Activated T-helper 1 cell treated with anti-CD3 and anti-CD28 coated beads, Interleukin-2, amount 50 U/mL, for 16 hours (primary cell): ENCODE results near the gene NOTUM.

ENCODE experiments used
- DNase-seq, 2 donors: peaks; one replicate each; pipeline ENCODE4 v3.0.0-alpha.2; 2020; ENCODE audit warnings: low read depth in 1 of 2, low spot score in 1 of 2

NOTUM gene

DNA sequence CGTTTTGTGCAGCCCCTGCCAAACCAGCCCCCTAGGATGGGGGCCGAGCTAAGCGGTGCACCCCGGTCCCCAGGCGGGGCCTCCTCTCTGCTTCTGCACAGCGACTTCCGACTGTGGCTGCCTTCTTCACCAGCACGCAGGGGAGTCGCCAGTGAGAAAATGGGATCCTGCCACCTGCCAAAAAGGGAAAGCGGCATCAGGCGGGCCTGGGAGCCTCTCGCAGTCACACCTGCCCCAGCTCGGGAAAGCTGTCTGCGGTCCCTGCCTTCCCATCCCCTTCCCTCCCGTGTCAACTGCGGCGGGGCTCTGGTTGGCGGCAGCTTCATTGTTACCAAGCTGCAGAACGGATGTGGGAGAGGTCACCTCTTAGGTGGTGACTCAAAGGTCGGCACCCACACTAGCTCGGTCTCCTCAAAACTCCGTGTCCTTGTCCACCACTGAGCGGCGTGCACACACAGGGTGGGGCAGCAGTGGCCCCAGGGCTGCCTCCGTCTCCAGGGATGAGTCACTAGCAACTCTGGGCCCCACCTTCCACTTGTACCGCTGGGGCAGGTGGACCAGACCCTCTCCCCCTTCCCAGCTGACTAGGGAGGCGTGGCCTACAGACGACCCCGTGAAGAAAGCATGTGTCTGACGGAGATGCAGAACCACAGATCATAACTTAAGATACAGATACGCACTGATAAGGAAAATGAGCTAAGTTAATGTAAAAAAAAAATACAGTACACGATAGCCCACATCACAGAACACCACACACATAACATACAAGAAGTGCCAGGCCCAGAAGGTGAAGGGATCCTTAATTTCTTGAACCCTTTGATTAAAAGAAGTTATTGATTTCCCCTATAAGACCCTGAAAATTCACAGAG, 48.3 kb downstream of the NOTUM start:
- no peak for DNase-seq

DNA sequence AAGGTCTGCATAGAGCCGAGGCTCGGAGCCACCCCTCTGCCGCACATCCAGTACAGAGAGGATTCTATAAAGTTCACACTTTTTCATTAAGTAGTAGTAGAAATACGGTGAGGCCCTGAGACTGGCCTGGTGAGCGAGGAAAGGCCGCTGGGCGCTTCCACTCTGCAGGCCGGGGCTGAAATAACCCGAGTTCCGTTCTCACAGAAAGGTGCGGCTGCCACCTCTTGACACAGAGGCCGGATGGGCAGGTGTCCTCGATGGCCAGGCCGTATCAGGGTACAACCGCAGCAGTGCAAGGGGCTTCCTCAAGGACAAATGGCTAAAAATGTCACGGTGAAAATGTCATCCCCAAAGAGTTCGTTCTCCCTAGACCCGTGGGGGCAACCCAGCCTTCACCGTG, 49.0 kb downstream of the NOTUM start:
- no peak for DNase-seq

DNA sequence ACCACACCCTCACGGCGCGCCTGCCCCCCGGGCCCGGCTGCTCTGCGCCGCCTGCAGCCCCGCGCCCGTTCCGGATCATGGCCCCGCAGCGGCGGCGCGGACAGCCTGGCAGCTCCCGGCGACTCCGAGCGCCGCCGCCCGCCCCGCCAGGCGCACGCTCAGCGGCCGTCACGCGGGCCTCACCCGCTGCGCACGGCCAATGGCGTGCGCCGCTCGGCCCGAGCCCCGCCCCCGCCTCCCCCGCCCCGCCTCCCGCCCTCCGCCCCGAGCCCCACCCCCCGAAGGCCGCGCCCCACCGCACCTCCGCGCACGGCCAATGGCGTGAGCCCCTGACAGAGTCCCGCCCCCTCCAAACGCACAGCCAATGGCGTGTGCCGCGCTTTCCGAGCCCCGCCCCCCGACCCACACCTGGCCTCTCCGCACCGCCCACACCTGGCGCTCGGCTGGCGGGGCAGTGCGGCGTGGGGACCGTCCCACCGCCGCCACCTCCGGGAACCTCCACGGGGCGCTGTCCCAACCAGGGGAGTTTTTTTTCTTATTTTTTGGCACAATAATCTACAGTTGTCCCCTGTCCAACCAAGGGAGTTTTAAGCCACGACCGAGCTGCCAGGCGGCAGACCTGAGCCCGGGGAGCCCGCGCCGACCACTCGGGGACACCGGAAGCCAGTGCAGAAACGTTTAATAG, 49.6 kb downstream of the NOTUM start, which contains the start of gene PCYT2:
PCYT2 (minus strand) TSS at position 123 of the 685 bp plus-strand sequence; CDS start at position 79, 44 bp downstream.
- DNase-seq, result peak; percentile 85 to 92

DNA sequence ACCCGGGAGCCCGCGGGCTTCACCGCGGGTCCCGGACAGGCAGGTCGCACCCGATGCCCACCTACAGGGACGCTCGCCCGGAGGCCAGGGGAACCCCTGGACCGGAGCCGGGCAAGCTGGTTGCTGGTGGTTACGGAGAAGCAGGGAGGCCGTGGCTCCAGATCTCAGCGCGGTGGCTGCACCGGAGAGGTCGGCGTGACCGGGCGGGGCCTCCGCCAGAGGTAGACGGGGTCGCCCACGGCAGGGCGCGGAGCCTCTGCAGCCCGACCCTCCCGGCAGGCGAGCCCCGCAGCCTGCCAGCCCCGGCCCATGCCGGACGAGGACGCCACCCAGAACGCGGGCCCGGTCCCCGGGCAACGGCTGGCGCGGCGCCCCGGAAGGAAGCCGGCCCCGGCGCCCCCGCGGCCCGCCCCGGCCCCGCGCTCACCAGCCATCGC, 50.1 kb downstream of the NOTUM start:
- no peak for DNase-seq

GRCh38 chr17:81909966-81910839, 50.8 kb downstream of the NOTUM start:
- DNase-seq, result no peak

GRCh38 chr17:81909231-81909630, 51.8 kb downstream of the NOTUM start:
- DNase-seq, result no peak

- DNase-seq, result no peak
Measured at GRCh38 chr17:81908793-81909192, 52.2 kb downstream of the NOTUM start.

GRCh38 chr17:81907219-81908145, 53.5 kb downstream of the NOTUM start:
- DNase-seq, result no peak

DNA sequence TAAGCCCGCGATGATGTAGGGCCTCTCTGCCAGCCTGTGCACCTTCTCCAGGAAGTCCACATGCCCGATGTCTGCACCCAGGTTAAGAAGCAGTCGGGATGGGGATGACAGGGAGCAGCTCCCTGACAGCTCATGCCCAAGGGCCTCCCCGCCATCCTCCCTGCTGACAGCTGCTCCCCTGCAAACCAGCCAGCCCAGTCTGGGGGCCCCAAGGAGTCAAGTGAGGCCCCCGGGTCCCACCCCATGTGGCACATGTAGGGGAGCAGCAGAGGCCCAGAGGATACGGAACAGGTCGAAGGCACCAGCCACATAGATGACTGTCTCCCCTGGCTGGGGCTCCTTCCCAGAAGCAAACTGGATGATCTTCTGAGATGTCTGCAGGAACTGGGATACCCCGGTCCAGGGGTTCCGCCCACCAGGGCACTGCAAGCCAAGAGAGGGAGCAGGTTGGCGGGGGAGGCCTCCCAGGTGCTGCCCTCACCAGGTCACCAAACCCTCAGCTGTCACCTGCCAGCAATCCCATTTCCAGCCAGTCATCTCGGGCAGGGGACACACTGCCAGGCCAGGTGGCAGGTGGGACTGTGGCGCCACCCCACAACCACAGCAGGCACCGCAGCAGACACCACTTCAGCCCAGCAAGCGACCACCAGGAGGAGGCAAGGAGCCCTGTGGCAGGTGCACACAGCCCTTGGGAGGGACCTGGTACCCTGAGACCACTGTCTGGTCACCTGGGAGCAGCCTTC, 54.3 kb downstream of the NOTUM start:
- DNase-seq, result no peak

DNA sequence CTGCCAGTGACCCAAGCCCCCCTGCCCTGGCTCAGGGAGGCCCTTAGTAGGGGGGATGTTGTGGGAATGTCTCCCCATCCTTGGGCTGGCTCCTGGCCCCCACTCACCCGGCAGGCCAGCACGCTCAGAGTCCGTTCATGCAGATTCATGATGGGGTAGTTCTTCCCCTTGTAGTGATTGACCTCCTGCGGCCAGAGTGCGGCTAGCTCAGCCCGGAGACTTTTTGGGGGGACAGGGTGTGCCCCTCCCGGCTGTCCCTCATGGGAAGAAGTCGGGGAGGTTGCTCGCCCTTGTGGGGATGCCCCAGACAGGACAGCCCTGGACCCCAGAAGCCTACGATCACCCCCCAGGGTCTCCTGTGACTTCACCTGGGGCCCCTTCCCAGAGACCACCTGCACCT, 55.0 kb downstream of the NOTUM start:
- DNase-seq, result no peak

DNA sequence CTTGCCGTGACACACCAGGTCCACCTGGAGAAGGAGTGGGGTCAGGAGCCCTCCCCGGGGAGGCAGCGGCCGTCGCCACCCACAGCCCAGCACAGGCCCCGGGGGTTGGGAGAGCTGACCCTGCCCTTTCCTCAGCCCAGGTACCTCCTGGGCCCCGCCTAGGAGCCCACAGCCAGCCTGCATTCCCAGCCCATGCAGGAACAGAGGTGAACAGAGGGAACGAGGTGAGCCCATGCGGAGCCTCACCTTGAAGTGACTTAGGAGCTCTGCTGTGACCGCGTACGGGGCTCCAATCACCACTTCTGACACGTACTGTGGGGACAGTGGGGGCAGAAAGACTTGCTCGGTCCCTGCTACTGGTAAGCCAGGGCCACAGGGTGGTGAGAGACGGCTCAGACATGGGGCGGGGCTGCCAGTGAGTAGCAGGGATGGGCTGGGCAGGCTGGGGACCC, 55.5 kb downstream of the NOTUM start:
- no peak for DNase-seq

DNA sequence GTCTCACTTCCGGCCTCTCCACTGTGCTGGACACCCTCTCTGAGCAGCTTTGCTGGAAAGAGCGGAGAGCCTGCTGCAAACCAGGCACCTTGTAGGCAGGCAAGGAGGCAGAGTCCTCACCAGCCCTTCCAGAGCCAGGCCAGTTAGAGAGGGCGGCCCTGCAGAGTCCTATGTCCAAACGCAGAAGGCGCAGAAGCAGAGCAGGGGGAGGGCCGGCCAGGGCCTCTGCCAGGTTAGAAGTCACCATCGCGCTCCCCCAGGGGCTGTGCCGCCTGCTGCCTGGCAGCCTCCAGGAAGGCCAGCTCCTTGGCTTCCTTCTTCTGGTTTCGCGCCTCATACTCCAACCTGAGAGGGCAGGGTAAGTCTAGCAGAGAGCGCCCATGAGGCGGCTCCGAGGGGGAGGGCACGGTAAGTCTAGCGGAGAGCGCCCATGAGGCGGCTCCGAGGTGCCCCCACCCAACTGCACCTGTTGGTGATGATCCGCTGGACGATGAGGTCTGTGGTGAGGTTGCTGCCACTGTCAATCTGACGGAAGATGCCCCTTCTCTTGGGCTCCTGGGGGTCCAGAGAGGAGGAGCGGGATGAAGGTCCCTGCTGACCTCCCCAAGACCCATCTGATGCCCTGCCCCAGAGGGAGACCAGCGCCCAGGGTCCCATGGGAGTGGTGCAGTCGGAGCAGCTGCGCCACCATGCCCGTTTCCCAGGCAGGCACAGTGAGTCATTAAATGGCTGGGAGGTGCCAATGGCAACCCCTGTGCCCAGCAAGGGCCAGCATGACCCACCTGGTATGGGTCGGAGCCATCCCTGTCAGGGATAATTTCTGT, 56.2 kb downstream of the NOTUM start:
- DNase-seq, result no peak

DNA sequence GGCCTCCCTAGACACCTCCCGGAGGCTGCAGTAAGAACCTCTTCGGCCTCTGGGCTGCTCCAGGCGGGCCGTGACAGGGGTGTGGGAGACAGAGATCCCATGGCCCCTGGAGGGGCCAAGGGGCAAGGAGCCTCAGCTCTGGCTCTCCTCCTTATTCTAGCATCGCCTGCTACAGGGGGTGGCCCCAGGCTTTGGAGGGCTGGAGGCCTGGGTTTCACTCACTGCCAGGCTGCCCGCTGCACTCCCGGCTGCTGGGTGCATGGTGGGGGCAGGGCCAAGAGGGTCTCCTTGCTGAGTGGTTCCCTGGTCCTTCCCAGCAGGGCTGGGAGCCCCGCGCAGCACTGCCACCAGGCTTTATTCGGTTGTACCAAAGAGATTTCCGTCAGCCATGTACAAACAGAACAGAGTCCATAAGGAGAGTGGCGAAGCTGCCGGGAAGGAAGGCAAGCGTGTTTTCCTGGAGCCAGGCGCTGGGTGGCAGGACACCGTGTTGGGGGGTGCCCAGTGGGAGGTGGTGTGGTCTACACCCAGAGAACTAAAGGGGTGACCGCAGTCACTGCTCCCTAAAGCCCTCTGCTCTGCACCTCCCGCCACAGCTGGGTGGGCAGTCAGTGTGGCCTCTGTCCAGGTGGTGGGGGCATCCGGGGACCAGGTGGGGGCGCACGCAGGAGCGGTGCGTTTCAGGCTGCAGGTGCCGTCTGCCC, 56.9 kb downstream of the NOTUM start:
- DNase-seq, result no peak

DNA sequence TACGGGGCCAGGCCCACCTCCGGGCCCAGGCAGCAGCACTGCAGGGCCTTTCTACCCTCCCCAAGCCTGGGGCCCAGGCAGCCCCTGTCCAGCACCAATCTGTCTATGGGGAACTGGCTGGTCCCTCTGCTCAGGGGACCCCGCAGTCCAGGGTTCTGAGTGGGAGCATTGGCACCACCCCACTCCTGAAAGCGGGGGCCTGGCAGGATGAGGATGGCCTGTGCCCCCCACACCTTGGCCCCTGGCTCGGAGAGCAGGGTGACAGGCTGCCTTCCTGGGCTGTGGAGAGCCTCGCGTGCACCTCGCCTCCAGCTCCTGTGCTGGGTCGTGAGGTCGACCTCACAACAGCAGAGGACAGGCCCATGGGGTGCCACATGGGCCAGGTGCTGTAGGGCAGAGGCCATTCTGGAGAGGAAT, 57.6 kb downstream of the NOTUM start:
- no peak for DNase-seq

DNA sequence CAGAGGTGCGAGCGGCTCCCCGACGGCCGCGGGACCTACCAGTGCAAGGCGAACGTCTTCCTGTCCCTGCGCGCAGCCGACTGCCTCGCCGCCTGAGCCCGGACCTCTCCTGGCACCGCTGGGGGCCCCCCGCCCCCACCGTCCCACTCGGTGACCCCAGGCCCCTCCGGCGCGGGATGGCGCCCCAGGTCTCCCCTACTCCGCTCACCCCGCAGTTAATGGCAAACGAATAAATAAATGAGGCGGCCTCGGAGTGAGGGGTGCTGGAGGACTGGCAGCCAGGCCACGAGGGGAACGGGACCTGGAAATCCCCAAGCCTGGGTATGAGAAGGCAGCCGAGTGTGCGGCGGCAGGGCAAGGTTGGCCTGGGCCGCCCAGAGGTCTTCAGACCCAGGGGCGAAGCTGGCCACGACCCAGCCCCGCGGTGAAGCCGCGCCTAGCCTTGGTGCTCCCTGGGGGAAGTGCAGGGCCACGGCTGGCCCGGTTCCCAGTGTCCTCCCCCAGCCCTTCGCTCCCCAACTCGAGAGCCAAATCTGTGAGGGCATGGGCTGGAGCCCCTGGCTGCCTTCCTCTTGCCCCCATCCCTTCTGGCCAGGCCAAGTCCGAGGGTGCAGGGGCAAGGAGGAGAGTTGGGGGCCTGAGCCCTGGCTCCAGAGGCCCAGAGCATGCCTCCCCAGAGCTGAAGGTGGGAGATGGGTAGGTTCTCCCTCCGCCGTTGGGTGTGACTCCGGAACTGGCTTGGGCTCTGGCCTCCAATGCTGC, 58.2 kb downstream of the NOTUM start:
- DNase-seq, result no peak
